BJ (cell line): ENCODE measurements around the gene CAMTA2. TPM values are rescaled to one million over a fixed set of nuclear protein-coding genes. Genes with fewer than 3 reads are reported as not detected.

ENCODE experiments used
- CTCF ChIA-PET: fragments of 350-600 bp; formaldehyde crosslinking; extraction: SDS; loops from one replicate; lab custom pipeline; 2021; ENCODE audit warnings: antibody characterized with exemption, inconsistent platforms; lab: Yijun Ruan, JAX
- POLR2A ChIA-PET: fragments of 300-600 bp; sonication (Branson Sonifier 250); formaldehyde crosslinking; extraction: SDS; loops from one replicate; lab custom pipeline; 2021; ENCODE audit warnings: antibody characterized with exemption; lab: Charles Lee
- DNase-seq: peaks from one replicate; pipeline ENCODE4 v3.0.0-alpha.2; 2011; ENCODE audit warnings: low read depth
- H3K27me3 ChIP-seq: 2 replicates; pipeline ENCODE4 v1.6.0; 2011; ENCODE audit warnings: low read length; ENCODE audit not compliant: control insufficient read depth, insufficient read depth
- H3K36me3 ChIP-seq: 2 replicates; pipeline ENCODE4 v1.5.1; 2011; ENCODE audit warnings: low read length; ENCODE audit not compliant: control insufficient read depth, insufficient read depth
- H3K4me3 ChIP-seq: 2 replicates; pipeline ENCODE4 v1.5.1; 2011; ENCODE audit warnings: low read depth, mild to moderate bottlenecking, control low read depth, low read length
- CTCF ChIP-seq: IDR thresholded peaks from 2 replicates; pipeline ENCODE4 v1.5.1; 2011; ENCODE audit warnings: low read depth, mild to moderate bottlenecking, control low read depth, inconsistent platforms, low read length, moderate library complexity; ENCODE audit not compliant: insufficient read depth
- polyA plus RNA-seq: library from polyadenylated mRNA; depleted of rRNA; stranded (reverse); fragments of >200 nt; gene quantifications from 2 replicates; pipeline ENCODE4 v1.2.3, GENCODE V29; 2011

CAMTA2 gene
- polyA plus RNA-seq, 1 experiment, result 65.6 TPM

GRCh38 chr17:4953451-4953961, 34.0 kb downstream of the CAMTA2 start:
- DNase-seq, result no peak
- H3K36me3 ChIP-seq, result 0 out of 2 replicates have a peak, but pooled peaks cover 1% of the 10 kb centered on the region
- H3K4me3 ChIP-seq, result no peak overlapping the region
- POLR2A ChIA-PET, result interaction anchor here (0.6 kb wide), 1 partner anchor 11 kb away, joined by 3 read pairs; no protein-coding TSS in a partner anchor
- CTCF ChIA-PET, result interaction anchor here (0.7 to 2.1 kb wide), 4 partner anchors 8 to 50 kb away, joined by 3 to 8 read pairs (median 4); partner anchors contain the start of genes RNF167, SLC25A11 and SPAG7
- TF ChIP-seq CTCF, result no peak
- H3K27me3 ChIP-seq, result no peaks in the 10 kb centered on the region

GRCh38 chr17:4951486-4951885, 36.0 kb downstream of the CAMTA2 start:
- no peak overlapping the region for H3K4me3 ChIP-seq
- CTCF ChIA-PET, result interaction anchor here (1.6 kb wide), 1 partner anchor 12 kb away, joined by 4 read pairs; no protein-coding TSS in a partner anchor
- no peak for TF ChIP-seq CTCF
- POLR2A ChIA-PET, result interaction anchor here (1.3 kb wide), 1 partner anchor 12 kb away, joined by 3 read pairs; the partner anchor contains the start of genes RNF167 and SLC25A11
- H3K27me3 ChIP-seq, result no peaks in the 10 kb centered on the region
- DNase-seq, result no peak
- no peaks in the 10 kb centered on the region for H3K36me3 ChIP-seq

- peak within 1 kb of the TSS; percentile 92 for H3K4me3 ChIP-seq
- no peak for TF ChIP-seq CTCF
- ChIA-PET CTCF (no interaction called here), POLR2A (interaction anchor here (1.3 kb wide), 1 partner anchor 11 kb away, joined by 3 read pairs; the partner anchor contains the start of genes RNF167 and SLC25A11)
- no peak for DNase-seq
- H3K27me3 ChIP-seq, result no peaks in the 10 kb centered on the region
- H3K36me3 ChIP-seq, result peaks cover 4% of the 10 kb centered on the region
Measured at GRCh38 chr17:4950746-4951204, 36.7 kb downstream of the CAMTA2 start, which contains the start of gene ENO3. Gene ENO3, plus strand, starts transcription at chr17:4951119. Its CDS starts 711 bp downstream, at chr17:4951830.

- no peaks in the 10 kb centered on the region for H3K27me3 ChIP-seq
- peak overlapping the region; percentile 92 for H3K4me3 ChIP-seq
- no peak for DNase-seq
- CTCF ChIA-PET, result no interaction called here
- POLR2A ChIA-PET, result interaction anchor here (0.6 kb wide), 1 partner anchor 17 kb away, joined by 3 read pairs; no protein-coding TSS in a partner anchor
- peaks cover 9% of the 10 kb centered on the region for H3K36me3 ChIP-seq
- no peak for TF ChIP-seq CTCF
Measured at GRCh38 chr17:4950075-4950745, 37.3 kb downstream of the CAMTA2 start.
